AG09319 (cell line): ENCODE data around the gene SUCLG2.

ENCODE experiments used
- DNase-seq: peaks from one replicate; pipeline ENCODE4 v3.0.0-alpha.2; 2010; ENCODE audit warnings: low read depth; ENCODE audit errors: extremely low read depth
- CTCF ChIP-seq: IDR thresholded peaks from 2 replicates; pipeline ENCODE4 v1.5.1; 2011; ENCODE audit warnings: low read depth, mild to moderate bottlenecking, inconsistent platforms, low read length, moderate library complexity

SUCLG2 gene

DNA sequence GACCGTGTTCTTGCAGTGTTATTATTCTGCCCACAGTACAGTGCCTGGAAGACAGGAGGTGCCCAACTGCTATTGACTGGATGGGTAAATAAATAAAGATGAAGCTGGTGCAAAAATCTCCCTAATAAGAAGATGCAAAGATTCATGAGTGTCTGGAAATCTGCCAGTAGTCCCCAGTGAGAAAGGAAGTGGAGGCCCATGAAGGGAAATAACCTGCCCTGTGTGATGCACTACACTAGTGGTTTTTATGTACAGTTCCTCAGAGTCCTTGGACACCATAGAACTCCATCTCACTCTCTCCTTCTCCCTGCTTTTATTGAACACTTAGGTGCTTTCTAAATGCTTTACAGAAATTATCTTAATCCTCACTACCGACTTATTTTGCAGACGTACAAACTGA is 8.3 kb upstream of the SUCLG2 start:
- no peak for DNase-seq
- TF ChIP-seq CTCF = no peak

GRCh38 chr3:67661089-67661488 is 6.7 kb upstream of the SUCLG2 start:
- no peak for DNase-seq
- no peak for TF ChIP-seq CTCF

- no peak for DNase-seq
- TF ChIP-seq CTCF = no peak
Measured at GRCh38 chr3:67657192-67657591, 2.8 kb upstream of the SUCLG2 start.

DNA sequence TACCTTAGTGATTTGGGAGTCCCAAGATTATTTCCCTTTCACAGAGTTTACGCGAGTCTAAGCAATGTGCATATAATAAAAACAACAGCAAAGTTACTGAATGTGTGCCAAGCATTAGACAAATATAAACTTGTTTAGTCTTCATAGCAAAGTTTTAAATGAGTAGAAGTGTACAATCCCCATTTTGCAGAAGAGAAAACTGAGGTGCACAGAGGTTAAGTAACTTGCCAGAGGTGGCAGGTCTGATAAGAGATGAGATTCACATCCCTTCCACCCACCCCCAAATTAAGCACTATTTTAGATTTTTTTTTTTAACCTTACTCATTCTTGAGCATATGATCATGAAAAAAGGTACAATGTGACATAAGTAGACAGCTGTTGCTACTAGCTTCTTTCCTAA is 2.2 kb upstream of the SUCLG2 start:
- no peak for DNase-seq
- no peak for TF ChIP-seq CTCF

GRCh38 chr3:67655364-67656121 is 1.1 kb upstream of the SUCLG2 start:
- no peak for DNase-seq
- TF ChIP-seq CTCF = no peak

DNA sequence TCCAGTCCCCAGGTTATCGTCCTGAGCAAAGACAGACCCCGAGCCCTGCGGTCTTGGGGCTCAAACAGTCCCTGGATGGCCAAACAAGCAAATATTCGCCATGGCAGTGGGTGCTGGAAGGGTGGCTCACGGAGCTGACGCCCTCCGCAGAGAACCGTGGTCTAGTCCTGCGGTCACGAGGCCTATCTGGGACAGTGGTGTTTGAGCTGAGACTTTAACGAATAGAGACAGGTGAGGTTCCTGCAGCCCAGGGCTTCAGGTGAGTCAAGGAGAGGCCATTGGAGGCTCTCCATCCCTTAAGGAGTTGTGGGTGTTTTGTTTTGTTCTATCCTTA is 399 bp upstream of the SUCLG2 start:
- no peak for TF ChIP-seq CTCF
- DNase-seq = no peak

DNA sequence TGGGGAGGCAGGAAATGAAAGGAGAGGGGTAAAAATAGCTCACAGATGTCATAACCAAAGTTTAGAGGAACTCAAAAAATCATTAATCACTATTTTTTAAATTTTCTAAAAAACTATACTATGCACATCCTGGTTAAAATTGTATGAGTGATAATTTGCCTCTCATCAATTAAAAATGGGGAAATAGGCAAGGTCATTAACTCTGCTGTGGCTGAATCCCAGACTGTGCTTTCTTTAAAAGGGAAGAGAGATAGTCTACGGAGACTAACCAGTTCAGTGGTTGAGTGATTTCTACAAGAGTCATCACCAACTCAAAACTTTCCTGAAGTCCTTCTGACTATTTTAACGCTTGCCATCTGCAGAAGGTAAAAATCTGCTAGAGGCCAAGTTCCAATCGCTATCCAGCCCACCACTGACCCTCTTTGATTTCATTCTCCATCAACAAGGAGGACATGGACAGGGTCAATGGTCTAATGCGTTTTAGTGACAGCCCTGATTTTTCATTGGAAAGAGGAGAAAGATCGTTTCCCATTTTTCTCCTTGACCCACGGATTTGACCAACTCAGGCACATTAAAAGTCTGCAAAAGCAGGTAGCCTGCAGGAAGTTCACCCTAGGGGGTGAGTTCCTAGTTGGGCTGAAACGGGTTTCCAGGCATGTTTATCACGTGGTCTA is 850 bp downstream of the SUCLG2 start:
- DNase-seq = no peak
- TF ChIP-seq CTCF = no peak
